VCaP (cell line): ENCODE results near the gene GTF2A1.

ENCODE experiments used
- H3K27ac ChIP-seq: fragments of 450-650 bp; 2 replicates; pipeline ENCODE4 v1.5.1; 2017
- CTCF ChIP-seq: fragments of 450-650 bp; conservative IDR thresholded peaks from 2 replicates; pipeline ENCODE4 v1.5.1; 2017; ENCODE audit warnings: mild to moderate bottlenecking, moderate library complexity

The GTF2A1 gene

GRCh38 chr14:81211844-81212243, 8.9 kb downstream of the GTF2A1 start:
- no peak overlapping the region for H3K27ac ChIP-seq
- peak; percentile 65 for TF ChIP-seq CTCF

GRCh38 chr14:81209167-81209836, 11.5 kb downstream of the GTF2A1 start:
- no peak for TF ChIP-seq CTCF
- no peak overlapping the region for H3K27ac ChIP-seq

- H3K27ac ChIP-seq, result no peak overlapping the region
- no peak for TF ChIP-seq CTCF
These were observed 12.3 kb downstream of the GTF2A1 start for GRCh38 chr14:81208489-81208888.

GRCh38 chr14:81206115-81206514, 14.6 kb downstream of the GTF2A1 start:
- H3K27ac ChIP-seq, result no peak overlapping the region
- no peak for TF ChIP-seq CTCF

- no peak for TF ChIP-seq CTCF
- no peak overlapping the region for H3K27ac ChIP-seq
These were observed 15.1 kb downstream of the GTF2A1 start for GRCh38 chr14:81205639-81206038.

- no peak for TF ChIP-seq CTCF
- H3K27ac ChIP-seq, result no peak overlapping the region
These were observed 20.7 kb downstream of the GTF2A1 start for GRCh38 chr14:81200054-81200453.

GRCh38 chr14:81199084-81199483, 21.7 kb downstream of the GTF2A1 start:
- no peak for TF ChIP-seq CTCF
- H3K27ac ChIP-seq, result no peak overlapping the region
